Natural killer cell treated with Interleukin-12 subunit alpha and Interleukin-12 subunit beta and Interleukin-15 and Interleukin-18, amount 100 ng/mL, for 72 hours (primary cell): Measurements from ENCODE around the gene CAMSAP2. TPM values are rescaled to one million over a fixed set of nuclear protein-coding genes. Genes with fewer than 3 reads are reported as not detected.
"Not testable (repeated sequence)": the region's sequence is repeated elsewhere in the genome, so short reads cannot be mapped to it uniquely, and the experiment has no call there.

Experiments used
- ATAC-seq, 2 donors: fragments of 150-1000 bp; cut with Tn5 transposase in 1 of 2; sonication (Bioruptor Pico), chemical (Tn5 transposase) in 1 of 2; 2 replicates each; pipeline ENCODE4 v1.10.0; 2021
- DNase-seq: peaks from one replicate; pipeline ENCODE4 v3.0.0; 2022; ENCODE audit warnings: low spot score
- H3K27ac Mint-ChIP-seq, 2 donors: 1 replicate in 1 of 2; 2 replicates in 1 of 2; pipeline ENCODE4 v1.8.0; 2022; ENCODE audit warnings: mixed read lengths in 2 of 2, mild to moderate bottlenecking in 1 of 2, moderate library complexity in 1 of 2
- H3K27me3 Mint-ChIP-seq, 2 donors: 1 replicate in 1 of 2; 2 replicates in 1 of 2; pipeline ENCODE4 v1.8.0; 2022; ENCODE audit warnings: mixed read lengths in 2 of 2
- H3K36me3 Mint-ChIP-seq: one replicate; pipeline ENCODE4 v1.8.0; 2022; ENCODE audit warnings: mixed read lengths
- H3K4me1 Mint-ChIP-seq, 2 donors: 1 replicate in 1 of 2; 2 replicates in 1 of 2; pipeline ENCODE4 v1.8.0; 2022; ENCODE audit warnings: low read depth in 2 of 2, mixed read lengths in 2 of 2, mild to moderate bottlenecking in 1 of 2
- H3K4me3 Mint-ChIP-seq: one replicate; pipeline ENCODE4 v1.8.0; 2022; ENCODE audit warnings: mixed read lengths
- H3K9me3 Mint-ChIP-seq: 2 replicates; pipeline ENCODE4 v1.8.0; 2022; ENCODE audit warnings: mixed read lengths
- total RNA-seq, 2 donors: library from RNA; stranded (reverse); gene quantifications; one replicate each; pipeline ENCODE4 v1.2.3, GENCODE V29; 2022

Gene CAMSAP2
- total RNA-seq, 2 donors from 2014 or later, result 0.31 to 0.48 TPM

DNA sequence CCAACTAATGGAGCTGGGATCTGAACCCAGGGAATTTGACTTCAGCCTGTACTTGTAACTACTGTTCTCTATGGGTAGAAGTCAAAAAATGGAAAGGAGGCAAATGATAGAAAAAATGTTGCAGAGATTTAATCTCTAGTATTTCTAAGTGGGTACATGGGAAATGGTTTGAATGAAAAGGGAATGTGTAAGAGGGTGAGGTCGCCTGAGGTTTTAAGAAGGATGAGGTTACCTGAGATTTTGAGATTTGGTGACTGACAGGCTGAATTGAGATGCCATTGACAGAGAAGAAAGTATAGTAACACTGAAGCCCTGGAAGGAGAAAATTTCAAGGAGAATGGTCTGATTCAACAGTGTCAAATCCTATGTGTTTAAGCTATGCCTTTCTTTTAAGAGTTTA lies 5.5 kb downstream of the CAMSAP2 start:
- Mint-ChIP-seq H3K27me3 (peaks cover 36 to 48% of the 10 kb centered on the region in 2 donors), H3K4me1 (peaks cover 7 to 11% of the 10 kb centered on the region in 2 donors), H3K4me3 (no peak overlapping the region), H3K9me3 (no peaks in the 10 kb centered on the region), H3K36me3 (no peaks in the 10 kb centered on the region), H3K27ac (no peak overlapping the region)
- ATAC-seq, result no peak
- no peak for DNase-seq

DNA sequence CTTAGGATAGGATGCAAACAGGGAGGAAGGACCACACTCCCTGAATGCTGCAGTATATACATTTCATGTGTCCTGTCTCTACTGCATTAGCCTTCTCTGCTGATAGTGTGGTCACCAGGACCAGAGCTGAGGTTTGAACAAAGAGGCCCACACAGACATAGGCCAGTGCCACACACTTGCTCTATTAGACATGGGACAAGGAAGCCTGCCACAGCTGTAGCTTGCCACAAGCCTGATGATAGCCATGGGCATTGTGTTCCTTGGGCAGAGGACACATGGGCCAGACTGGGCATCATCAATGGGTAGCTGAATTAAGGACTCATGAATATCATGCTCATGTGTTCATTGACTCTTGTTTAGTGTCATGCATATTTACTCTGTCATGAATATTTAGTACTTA lies 10.4 kb downstream of the CAMSAP2 start:
- Mint-ChIP-seq H3K27me3 (peaks cover 23 to 27% of the 10 kb centered on the region in 2 donors), H3K9me3 (no peaks in the 10 kb centered on the region), H3K4me1 (peaks cover 5 to 12% of the 10 kb centered on the region in 2 donors), H3K27ac (no peak overlapping the region), H3K36me3 (no peaks in the 10 kb centered on the region), H3K4me3 (no peak overlapping the region)
- DNase-seq (no peak), ATAC-seq (peak in 1 of 2 donors; percentile 50)

DNA sequence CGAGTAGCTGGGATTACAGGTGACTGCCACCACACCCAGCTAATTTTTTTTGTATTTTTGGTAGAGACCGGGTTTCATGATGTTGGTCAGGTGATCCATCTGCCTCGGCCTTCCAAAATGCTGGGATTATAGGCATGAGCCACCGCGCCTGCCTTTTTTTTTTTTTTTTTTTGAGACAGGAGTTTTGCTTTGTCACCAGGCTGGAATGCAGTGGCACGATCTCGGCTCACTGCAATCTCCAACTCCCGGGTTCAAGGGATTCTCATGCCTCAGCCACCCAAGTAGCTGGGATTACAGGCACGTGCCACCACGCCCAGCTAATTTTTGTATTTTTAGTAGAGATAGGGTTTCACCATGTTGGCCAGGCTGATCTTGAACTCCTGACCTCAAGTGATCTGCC lies 12.1 kb downstream of the CAMSAP2 start:
- not testable (repeated sequence) for H3K4me3 Mint-ChIP-seq, H3K4me1 Mint-ChIP-seq, DNase-seq, ATAC-seq, H3K27ac Mint-ChIP-seq, H3K9me3 Mint-ChIP-seq, H3K36me3 Mint-ChIP-seq
- peaks cover 13 to 21% of the 10 kb centered on the region in 2 donors for H3K27me3 Mint-ChIP-seq

DNA sequence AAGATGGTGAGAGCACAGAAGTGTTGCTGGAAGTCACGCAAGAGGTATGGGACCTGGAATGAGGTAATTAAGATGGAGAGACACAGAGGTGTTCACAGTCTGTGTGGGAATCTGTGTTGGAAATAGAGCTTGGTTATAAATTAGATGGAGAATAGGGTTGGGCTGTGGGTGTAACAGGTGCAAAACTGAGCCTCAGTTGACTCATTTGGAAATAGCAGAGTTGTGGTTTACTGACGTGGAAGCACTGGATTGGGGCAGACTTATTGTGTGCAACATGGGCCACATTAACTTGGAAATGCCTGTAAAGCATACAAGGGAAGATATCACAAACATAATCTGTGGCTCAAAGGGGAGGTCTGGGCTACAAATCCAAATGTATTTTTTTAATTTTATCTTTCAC lies 13.0 kb downstream of the CAMSAP2 start:
- Mint-ChIP-seq H3K27me3 (peaks cover 5 to 16% of the 10 kb centered on the region in 2 donors), H3K4me3 (no peak overlapping the region), H3K4me1 (peaks cover 0 to 6% of the 10 kb centered on the region in 2 donors), H3K27ac (no peak overlapping the region), H3K36me3 (no peaks in the 10 kb centered on the region), H3K9me3 (no peaks in the 10 kb centered on the region)
- ATAC-seq (peak in 1 of 2 donors; percentile 61), DNase-seq (no peak)

DNA sequence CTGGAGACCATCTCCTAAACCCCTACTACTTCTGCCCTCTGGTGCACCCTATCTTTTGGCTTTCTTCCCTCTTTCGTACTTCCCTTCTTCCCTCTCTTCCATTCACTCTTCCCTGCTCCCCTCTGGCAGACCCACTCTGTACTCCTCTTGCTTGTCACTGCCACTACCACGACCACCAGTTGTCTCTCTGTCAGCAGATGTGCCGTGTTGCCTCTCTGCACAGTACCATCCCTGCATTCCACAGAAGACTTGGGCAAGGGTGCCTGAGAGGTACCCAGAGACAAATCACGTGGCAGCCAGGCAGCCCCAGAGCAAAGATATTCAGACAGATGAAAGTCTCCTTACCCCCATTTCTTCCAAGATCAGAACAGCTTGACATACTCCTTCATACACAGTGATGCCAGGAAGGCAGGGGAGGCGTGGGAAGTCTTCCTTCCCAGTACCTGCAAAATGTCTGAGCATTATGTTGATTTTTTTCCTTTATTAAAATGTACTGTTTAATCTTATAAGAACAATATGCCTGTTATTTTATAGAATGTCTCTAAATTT lies 15.0 kb downstream of the CAMSAP2 start:
- H3K4me3 Mint-ChIP-seq, result no peak overlapping the region
- peaks cover 0 to 6% of the 10 kb centered on the region in 2 donors for H3K4me1 Mint-ChIP-seq
- DNase-seq (no peak), ATAC-seq (peak; percentile 20 to 24)
- H3K27ac Mint-ChIP-seq, result no peak overlapping the region
- no peaks in the 10 kb centered on the region for H3K36me3 Mint-ChIP-seq
- H3K27me3 Mint-ChIP-seq, result peaks cover 9 to 17% of the 10 kb centered on the region in 2 donors
- H3K9me3 Mint-ChIP-seq, result no peaks in the 10 kb centered on the region

DNA sequence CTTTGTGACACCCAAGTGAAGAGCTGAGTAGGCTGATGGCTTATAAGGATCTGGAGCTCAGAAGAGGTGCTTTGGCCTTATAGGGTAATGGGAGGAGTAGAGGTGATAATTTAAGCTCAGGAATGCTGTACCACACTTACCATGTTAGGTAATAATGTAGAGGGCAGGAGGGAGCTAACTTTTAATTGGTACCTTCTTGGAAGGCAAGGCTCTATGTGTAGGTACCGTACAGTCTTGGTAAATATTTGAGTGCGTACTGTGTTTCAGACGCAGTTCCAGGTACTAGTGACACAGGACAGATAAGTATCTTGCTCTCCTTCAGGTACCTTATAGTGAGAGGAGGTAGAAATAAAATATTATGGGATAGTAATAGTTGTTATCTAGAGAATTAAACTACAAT lies 16.8 kb downstream of the CAMSAP2 start:
- H3K27ac Mint-ChIP-seq, result no peak overlapping the region
- H3K27me3 Mint-ChIP-seq, result peaks cover 17 to 24% of the 10 kb centered on the region in 2 donors
- no peaks in the 10 kb centered on the region for H3K36me3 Mint-ChIP-seq
- no peak for ATAC-seq
- no peak for DNase-seq
- peaks cover 0 to 6% of the 10 kb centered on the region in 2 donors for H3K4me1 Mint-ChIP-seq
- no peak overlapping the region for H3K4me3 Mint-ChIP-seq
- no peaks in the 10 kb centered on the region for H3K9me3 Mint-ChIP-seq

DNA sequence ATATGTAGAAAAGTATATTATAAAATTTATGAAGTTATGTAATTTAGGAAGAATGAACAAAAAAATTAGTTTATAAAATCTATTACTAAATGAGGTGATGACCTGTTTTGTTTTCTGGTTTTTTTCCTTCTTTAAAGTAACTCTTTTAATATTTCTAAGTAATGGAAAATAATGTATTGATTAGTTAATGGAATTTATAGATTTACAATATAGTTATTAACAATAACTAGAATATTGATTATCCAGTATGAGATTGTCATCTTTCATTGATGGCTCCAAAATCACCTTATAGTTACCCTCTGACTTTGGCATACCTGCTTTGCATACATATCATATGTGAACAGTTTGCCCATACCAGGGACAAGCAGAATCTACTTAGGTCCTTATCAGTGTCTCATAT lies 23.4 kb downstream of the CAMSAP2 start:
- DNase-seq (no peak), ATAC-seq (no peak)
- Mint-ChIP-seq H3K36me3 (no peaks in the 10 kb centered on the region), H3K27ac (no peak overlapping the region), H3K4me3 (no peak overlapping the region), H3K4me1 (no peaks in the 10 kb centered on the region), H3K27me3 (peaks cover 25 to 27% of the 10 kb centered on the region in 2 donors), H3K9me3 (no peaks in the 10 kb centered on the region)

DNA sequence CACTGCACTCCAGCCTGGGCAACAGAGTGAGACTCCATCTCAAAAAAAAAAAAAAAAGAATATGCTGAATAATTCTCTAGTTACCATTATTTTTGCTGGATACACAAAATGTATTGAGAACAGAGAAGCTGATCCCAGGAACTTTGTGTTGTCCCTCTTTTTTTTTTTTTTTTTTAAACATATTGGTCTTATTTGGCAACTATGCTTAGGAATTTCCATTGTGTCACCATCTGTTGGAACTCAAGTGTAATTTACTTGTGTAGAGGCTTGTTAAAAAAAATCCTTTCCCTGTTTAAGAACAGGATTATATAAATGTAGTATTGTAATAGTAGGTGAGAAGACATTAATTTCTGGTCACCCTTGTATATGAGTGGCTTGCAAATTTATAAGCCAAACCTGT lies 28.6 kb downstream of the CAMSAP2 start:
- Mint-ChIP-seq H3K27ac (no peak overlapping the region), H3K9me3 (no peaks in the 10 kb centered on the region)

DNA sequence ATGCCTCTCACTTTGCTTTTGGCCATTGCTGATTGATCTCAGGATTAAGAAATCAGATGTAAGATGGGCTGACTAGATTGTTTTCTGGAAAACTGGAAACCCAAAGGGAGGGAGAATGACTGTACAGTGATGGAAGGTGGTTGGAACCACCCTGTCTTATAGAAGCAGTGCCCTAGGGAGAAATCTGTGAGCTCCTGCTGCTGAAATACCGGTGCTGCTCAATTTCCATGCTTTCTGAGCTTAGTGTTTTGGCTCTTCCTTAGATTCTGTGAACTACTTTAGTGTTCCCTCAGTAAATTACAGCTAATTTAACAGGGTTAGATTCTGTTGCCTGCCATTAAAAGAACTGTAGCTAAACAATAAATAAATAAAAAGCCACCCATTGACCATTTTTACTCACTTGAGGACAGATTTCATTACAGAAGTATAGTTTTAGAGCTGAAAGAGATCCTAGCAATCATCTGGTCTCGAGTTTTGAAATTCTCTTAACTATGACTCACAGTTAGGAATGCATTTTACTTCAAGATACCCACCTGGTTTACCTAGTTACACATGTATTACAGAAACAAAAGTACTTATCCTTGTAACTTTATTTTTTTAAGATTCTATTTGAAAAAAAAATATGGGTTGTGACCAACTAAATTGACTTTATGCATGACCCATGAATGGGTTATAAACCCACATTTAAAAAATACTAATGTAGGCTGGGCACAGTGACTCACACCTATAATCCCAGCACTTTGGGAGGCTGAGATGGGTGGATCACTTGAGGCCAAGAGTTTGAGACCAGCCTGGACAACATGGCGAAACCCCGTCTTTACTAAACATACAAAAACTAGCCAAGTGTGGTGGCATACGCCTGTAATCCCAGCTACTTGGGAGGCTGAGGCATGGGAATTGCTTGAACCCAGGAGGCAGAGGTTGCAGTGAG lies 33.2 kb downstream of the CAMSAP2 start:
- no peak overlapping the region for H3K27ac Mint-ChIP-seq
- ATAC-seq (no peak), DNase-seq (no peak)
- peaks cover 9 to 14% of the 10 kb centered on the region in 2 donors for H3K27me3 Mint-ChIP-seq
- H3K4me1 Mint-ChIP-seq, result peaks cover 0 to 4% of the 10 kb centered on the region in 2 donors
- H3K4me3 Mint-ChIP-seq, result no peak overlapping the region
- no peaks in the 10 kb centered on the region for H3K36me3 Mint-ChIP-seq
- no peaks in the 10 kb centered on the region for H3K9me3 Mint-ChIP-seq

More for the DNA sequence above, 28.6 kb downstream of the CAMSAP2 start:
- Mint-ChIP-seq H3K4me3 (no peak overlapping the region), H3K27me3 (peaks cover 16 to 22% of the 10 kb centered on the region in 2 donors), H3K36me3 (no peaks in the 10 kb centered on the region), H3K4me1 (no peaks in the 10 kb centered on the region)
- ATAC-seq (no peak), DNase-seq (no peak)

DNA sequence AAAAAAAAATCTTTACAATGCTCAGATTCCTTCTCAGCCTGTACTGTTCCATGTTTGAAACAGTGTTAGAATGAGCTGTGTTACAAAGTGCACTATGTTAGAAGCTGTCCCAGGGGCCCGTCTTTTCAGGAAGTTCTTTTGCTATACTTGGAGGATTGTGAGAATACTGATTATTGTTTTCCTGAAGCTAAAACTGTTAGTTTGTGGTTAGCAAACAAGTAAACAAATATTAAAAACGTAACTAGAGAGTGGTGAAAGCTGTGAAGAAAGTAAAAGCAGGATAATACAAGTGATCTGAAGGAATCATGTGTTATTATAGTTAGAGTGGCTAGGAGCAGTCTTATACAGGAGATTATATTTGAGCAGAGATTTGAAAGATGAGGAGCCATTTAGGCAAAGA lies 35.6 kb downstream of the CAMSAP2 start:
- Mint-ChIP-seq H3K4me1 (peaks cover 0 to 4% of the 10 kb centered on the region in 2 donors), H3K4me3 (no peak overlapping the region), H3K36me3 (no peaks in the 10 kb centered on the region), H3K9me3 (no peaks in the 10 kb centered on the region), H3K27ac (no peak overlapping the region), H3K27me3 (peaks cover 6% of the 10 kb centered on the region in 2 donors)
- ATAC-seq (no peak), DNase-seq (no peak)

DNA sequence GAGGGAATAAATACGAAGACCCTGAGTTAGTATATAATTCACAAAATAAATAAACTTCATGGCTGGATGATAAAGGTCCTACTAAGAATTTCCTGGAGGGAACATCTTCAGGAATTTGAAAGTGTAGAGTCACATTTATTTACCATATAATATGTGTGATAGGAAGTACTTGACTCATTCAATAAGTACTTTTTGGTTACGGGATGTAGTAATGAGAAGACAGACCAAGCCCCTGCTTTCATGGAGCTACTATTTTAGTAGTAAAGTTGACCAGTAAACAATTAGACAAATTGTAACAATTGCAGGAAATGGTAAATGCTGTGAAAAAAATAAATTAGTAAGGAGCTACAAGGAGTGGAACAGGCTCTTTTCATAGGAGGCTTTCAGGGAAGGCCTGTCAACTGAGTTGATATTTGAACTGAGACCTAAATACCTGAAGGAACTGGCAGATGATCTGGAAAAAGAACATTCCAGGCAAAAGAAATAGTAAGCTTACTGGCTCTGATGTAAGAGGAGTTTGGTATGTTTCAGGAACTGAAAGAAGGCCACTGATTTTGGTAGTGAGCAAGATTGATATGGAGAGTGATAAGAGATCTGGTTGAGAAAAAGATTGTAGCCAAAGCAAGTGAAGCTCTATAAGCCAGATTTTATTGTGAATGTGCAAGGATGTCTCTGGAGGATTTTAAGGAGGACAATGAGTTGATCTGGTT lies 36.2 kb downstream of the CAMSAP2 start:
- H3K36me3 Mint-ChIP-seq, result no peaks in the 10 kb centered on the region
- no peak for DNase-seq
- H3K4me1 Mint-ChIP-seq, result peaks cover 0 to 4% of the 10 kb centered on the region in 2 donors
- no peak overlapping the region for H3K4me3 Mint-ChIP-seq
- H3K27ac Mint-ChIP-seq, result no peak overlapping the region
- ATAC-seq, result no peak
- peaks cover 6 to 7% of the 10 kb centered on the region in 2 donors for H3K27me3 Mint-ChIP-seq
- H3K9me3 Mint-ChIP-seq, result no peaks in the 10 kb centered on the region

DNA sequence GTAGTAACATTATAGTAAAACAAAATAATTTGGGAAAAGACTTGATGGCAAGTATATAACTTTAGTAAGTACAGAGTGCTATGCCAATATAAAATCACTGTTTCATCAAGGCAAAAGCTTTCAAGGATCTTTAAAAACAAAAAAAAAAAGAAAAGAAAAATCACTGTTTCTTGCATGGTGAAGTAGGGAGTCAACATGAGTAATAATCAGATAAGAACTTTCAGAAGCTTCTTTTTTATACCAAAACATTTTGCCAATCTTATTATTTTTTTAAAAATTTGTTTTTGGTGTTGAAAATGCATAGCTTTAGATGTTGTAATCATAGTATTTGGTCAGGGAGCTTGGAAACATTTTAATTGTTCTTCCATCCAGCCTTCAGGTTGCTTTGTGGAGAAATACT lies 37.2 kb downstream of the CAMSAP2 start:
- H3K36me3 Mint-ChIP-seq, result no peaks in the 10 kb centered on the region
- H3K4me1 Mint-ChIP-seq, result peaks cover 0 to 4% of the 10 kb centered on the region in 2 donors
- H3K27ac Mint-ChIP-seq, result no peak overlapping the region
- H3K4me3 Mint-ChIP-seq, result no peak overlapping the region
- no peaks in the 10 kb centered on the region for H3K9me3 Mint-ChIP-seq
- H3K27me3 Mint-ChIP-seq, result peaks cover 3 to 7% of the 10 kb centered on the region in 2 donors
- ATAC-seq (no peak), DNase-seq (no peak)

DNA sequence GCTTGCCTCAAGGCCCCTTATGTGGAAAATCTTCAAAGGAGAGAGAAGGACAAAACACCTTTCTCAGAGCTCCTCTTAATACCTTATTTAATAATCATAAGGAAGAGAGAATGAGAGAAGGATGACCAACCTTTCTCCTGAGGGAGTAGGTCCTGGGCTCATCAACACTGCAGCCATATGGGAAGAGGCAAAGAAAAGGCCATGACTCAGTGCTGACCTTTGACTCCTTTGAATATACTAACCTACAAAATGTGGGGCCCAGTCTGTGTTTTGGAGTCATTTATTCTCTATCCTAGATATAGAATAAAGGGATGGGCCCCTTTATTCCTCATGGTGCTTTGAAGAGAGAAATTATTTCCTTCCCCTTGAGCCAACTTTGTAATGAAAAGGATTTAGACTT lies 38.3 kb downstream of the CAMSAP2 start:
- no peak for DNase-seq
- Mint-ChIP-seq H3K27me3 (peaks cover 0 to 7% of the 10 kb centered on the region in 2 donors), H3K4me3 (no peak overlapping the region), H3K4me1 (peaks cover 0 to 4% of the 10 kb centered on the region in 2 donors), H3K9me3 (no peaks in the 10 kb centered on the region), H3K27ac (no peak overlapping the region), H3K36me3 (no peaks in the 10 kb centered on the region)
- ATAC-seq, result no peak

DNA sequence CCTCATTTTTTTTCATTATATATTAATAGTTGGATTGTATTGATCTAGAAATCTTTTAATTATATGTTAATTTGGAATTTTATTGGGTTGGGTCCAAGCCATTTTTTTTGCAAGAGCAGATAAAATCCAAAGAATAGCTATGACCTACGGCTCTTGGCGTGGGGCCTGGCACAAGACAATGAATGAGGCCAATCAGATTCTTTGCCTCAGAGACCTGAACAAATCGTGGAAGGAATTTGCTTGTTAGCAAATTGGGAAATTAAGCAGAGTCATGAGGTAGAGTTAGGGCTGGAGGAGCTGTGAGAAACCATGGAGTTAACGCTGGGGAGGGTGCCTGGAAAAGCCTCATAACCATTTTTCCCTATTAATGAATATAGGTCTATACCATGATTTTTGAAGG lies 40.1 kb downstream of the CAMSAP2 start:
- no peaks in the 10 kb centered on the region for H3K36me3 Mint-ChIP-seq
- peaks cover 0 to 7% of the 10 kb centered on the region in 2 donors for H3K27me3 Mint-ChIP-seq
- ATAC-seq, result no peak
- H3K9me3 Mint-ChIP-seq, result no peaks in the 10 kb centered on the region
- no peak overlapping the region for H3K4me3 Mint-ChIP-seq
- no peak overlapping the region for H3K27ac Mint-ChIP-seq
- no peak for DNase-seq
- peaks cover 0 to 4% of the 10 kb centered on the region in 2 donors for H3K4me1 Mint-ChIP-seq
